Measurements from ENCODE around the gene SPR.

SPR gene

DNA sequence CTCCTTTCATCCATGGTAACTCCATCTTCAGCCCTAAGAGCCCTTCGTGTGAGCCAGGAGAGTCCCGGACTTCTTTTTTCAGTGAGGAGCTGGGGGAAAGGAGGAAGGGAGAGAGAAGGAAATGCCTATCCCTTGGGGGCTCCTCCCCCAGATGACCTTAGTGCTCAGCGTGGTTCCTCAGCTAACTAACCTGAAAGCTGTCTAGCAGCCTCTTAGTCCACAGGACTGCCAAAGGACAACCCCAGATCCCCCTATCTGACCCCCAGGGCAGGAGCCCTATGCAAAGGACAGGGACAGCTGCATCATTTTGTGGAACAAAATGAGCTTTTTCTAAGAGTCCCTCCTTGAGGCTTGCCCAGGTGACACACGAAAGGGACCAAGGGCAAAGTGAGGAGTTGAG is 7.9 kb downstream of the SPR start:
- no peak overlapping the region for H3K4me3 ChIP-seq (replicated peaks; ENCODE audit: low read depth, low read length)
- TF ChIP-seq, protein P1, sequence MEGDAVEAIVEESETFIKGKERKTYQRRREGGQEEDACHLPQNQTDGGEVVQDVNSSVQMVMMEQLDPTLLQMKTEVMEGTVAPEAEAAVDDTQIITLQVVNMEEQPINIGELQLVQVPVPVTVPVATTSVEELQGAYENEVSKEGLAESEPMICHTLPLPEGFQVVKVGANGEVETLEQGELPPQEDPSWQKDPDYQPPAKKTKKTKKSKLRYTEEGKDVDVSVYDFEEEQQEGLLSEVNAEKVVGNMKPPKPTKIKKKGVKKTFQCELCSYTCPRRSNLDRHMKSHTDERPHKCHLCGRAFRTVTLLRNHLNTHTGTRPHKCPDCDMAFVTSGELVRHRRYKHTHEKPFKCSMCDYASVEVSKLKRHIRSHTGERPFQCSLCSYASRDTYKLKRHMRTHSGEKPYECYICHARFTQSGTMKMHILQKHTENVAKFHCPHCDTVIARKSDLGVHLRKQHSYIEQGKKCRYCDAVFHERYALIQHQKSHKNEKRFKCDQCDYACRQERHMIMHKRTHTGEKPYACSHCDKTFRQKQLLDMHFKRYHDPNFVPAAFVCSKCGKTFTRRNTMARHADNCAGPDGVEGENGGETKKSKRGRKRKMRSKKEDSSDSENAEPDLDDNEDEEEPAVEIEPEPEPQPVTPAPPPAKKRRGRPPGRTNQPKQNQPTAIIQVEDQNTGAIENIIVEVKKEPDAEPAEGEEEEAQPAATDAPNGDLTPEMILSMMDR (IDR thresholded peaks at IDR 0.05; ENCODE audit: low read length, missing control alignments), result no peak
- no peak for DNase-seq (ENCODE audit: low read depth)

DNA sequence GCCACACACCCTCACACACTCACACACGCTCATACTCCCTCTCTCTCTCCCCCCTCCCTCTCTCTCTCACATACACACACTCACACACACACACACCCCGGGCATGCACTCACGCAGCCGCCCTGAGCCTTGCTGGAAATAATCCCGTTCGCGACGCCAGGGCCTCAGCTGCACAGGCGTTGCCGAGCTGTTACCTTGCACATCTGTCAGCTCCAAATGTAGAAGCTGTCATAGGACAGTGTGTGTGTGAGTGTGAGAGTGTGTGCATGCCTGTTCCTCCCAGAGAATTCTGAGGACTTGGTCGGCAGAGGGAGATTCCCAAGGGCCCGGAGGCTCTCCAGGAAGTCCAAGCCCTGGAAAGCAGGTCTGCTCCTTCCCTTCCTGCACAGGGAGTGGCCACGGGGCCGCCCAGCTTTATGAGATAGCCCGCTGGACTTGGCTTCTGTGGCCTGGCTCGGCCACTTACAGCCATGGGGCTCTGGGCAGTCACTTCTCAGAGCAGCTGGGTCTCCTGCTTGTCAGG is 8.6 kb downstream of the SPR start:
- TF ChIP-seq, protein P1 (IDR thresholded peaks at IDR 0.05; ENCODE audit: low read length, missing control alignments), result no peak
- peak; percentile 64 for DNase-seq (ENCODE audit: low read depth)
- H3K4me3 ChIP-seq (replicated peaks; ENCODE audit: low read depth, low read length), result no peak overlapping the region

DNA sequence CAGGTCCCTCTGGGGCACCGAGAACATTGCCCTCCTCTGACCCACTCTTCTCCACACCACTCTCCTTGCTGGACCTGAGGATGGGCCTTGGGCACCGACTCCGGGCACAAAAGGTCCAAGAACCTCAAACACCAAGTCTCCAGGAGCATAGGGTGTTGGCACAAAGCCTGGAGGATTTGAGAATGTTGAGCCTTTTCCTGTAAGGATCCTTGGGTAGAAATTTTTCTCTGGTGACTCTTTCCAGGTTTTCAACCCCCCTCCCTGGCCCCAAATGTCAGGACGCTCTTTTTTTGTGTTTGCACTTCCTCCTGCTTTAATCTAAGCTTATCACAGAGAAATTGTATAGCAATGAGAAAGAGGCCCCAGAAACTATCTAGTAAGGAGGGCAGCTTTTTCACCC is 9.2 kb downstream of the SPR start:
- H3K4me3 ChIP-seq (replicated peaks; ENCODE audit: low read depth, low read length), result no peak overlapping the region
- DNase-seq (ENCODE audit: low read depth), result peak; percentile 37
- TF ChIP-seq, protein P1 (IDR thresholded peaks at IDR 0.05; ENCODE audit: low read length, missing control alignments), result no peak

DNA sequence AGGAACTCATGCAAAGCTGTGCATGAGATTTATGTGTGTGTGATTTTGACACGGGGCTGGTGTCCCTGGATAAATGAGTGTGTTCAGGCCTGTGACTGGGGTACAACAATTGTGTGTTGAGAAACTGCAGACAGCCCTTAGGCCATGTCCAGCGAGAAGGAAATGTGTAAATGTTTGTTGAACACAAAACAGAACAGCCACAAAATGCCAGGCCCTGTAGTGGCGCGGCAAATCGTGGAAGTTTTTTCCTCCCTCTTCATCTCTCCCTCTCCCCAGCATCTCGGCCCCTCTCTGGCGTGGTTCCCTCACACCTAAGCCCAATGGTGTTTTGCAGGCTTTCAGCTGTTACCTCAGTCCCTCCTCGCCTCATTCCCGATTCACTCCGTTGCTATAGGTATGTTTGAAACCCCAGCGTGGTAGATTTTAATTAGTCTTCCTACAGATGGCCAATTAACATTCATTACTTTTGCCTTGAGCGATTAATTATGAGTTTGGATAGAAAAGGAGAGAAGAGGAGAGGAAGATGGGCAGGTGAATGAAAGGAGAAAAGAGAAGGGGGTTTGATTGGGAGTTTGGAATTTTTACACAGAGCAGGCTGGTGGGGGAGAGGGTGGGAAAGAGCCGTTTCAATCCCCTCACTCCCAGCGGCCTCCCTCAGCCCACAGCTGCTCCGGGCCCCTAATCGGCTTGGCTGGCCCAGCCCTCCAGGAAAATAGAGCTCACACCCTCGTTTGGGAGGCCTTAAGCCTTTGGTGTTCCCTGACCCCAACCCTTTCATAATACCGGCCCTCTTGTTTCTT is 10.8 kb downstream of the SPR start:
- DNase-seq (ENCODE audit: low read depth), result no peak
- H3K4me3 ChIP-seq (replicated peaks; ENCODE audit: low read depth, low read length), result no peak overlapping the region
- TF ChIP-seq, protein P1 (IDR thresholded peaks at IDR 0.05; ENCODE audit: low read length, missing control alignments), result no peak

DNA sequence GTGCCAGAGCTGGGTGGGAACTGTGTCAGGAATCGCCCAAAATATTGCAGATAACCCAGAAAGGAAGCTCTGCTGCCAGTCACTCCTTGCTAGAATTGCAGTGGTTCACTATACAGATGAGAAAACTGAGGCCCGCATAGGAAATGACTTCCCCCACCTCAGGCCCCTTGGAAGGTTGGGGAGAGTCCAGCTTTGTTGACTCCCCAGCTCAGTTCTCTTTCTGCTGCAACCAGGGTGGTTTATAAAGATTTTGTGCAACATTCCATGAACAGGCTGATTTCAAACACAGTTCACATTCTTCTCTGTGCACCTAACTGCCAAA is 11.3 kb downstream of the SPR start:
- no peak overlapping the region for H3K4me3 ChIP-seq (replicated peaks; ENCODE audit: low read depth, low read length)
- TF ChIP-seq, protein P1 (IDR thresholded peaks at IDR 0.05; ENCODE audit: low read length, missing control alignments), result no peak
- DNase-seq (ENCODE audit: low read depth), result no peak

- TF ChIP-seq, protein P1 (IDR thresholded peaks at IDR 0.05; ENCODE audit: low read length, missing control alignments), result no peak
- H3K4me3 ChIP-seq (replicated peaks; ENCODE audit: low read depth, low read length), result no peak overlapping the region
- no peak for DNase-seq (ENCODE audit: low read depth)
Measured at GRCh38 chr2:72900191-72900825, 13.1 kb downstream of the SPR start.
